Activated CD4-positive, alpha-beta memory T cell treated with anti-CD3 and anti-CD28 coated beads for 36 hours (primary cell): ENCODE data around the gene NFATC1. TPM values are rescaled to one million over a fixed set of nuclear protein-coding genes. Genes with fewer than 3 reads are reported as not detected.

Experiments
- CTCF ChIA-PET: fragments of 350-600 bp; sonication (Branson Sonifier 250); formaldehyde crosslinking; loops from one replicate; lab custom pipeline; 2021; ENCODE audit warnings: antibody characterized with exemption, inconsistent platforms; lab: Charles Lee
- POLR2A ChIA-PET: fragments of 350-600 bp; sonication (Branson Sonifier 250); formaldehyde crosslinking; loops from one replicate; lab custom pipeline; 2021; ENCODE audit warnings: antibody characterized with exemption; lab: Charles Lee
- DNase-seq: peaks from one replicate; pipeline ENCODE4 v3.0.0-alpha.2; 2020
- H3K27ac Mint-ChIP-seq: one replicate; pipeline ENCODE4 v1.8.0; 2021; ENCODE audit warnings: mixed read lengths
- H3K27me3 Mint-ChIP-seq: one replicate; pipeline ENCODE4 v1.8.0; 2021; ENCODE audit warnings: mixed read lengths
- H3K36me3 Mint-ChIP-seq: one replicate; pipeline ENCODE4 v1.8.0; 2021; ENCODE audit warnings: mixed read lengths
- H3K4me1 Mint-ChIP-seq: one replicate; pipeline ENCODE4 v1.8.0; 2021; ENCODE audit warnings: low read depth, mixed read lengths
- H3K4me3 Mint-ChIP-seq: one replicate; pipeline ENCODE4 v1.8.0; 2021; ENCODE audit warnings: mild to moderate bottlenecking, mixed read lengths
- H3K9me3 Mint-ChIP-seq: one replicate; pipeline ENCODE4 v1.8.0; 2021; ENCODE audit warnings: mixed read lengths
- intact Hi-C: fragments of 100-400 bp; cut with micrococcal nuclease; formaldehyde crosslinking; loops from one replicate; pipeline ENCODE4 v1.15.1; 2023
- total RNA-seq, 2 experiments: library from RNA; stranded (reverse); gene quantifications; one replicate each; pipeline ENCODE4 v1.2.3, GENCODE V29; 2021

The NFATC1 gene
- total RNA-seq, 2 experiments from 2014 or later = 83.7 to 85.4 TPM

DNA sequence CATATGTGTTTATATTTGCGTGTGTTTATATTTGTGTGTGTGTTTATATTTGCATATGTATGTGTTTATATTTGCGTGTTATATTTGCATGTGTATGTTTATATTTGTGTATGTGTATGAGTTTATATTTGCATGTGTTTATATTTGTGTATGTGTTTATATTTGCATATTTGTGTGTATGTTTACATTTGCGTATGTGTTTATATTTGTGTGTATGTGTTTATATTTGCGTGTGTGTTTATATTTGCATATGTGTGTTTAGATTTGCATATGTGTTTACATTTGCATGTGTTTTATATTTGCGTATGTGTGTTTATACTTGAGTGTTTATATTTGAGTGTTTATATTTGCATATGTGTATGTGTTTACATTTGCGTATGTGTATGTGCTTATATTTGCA is 168.2 kb downstream of the NFATC1 start:
- CTCF ChIA-PET = no interaction called here
- H3K36me3 Mint-ChIP-seq = no peaks in the 10 kb centered on the region
- POLR2A ChIA-PET = no interaction called here
- H3K4me3 Mint-ChIP-seq = no peak overlapping the region
- H3K27ac Mint-ChIP-seq = no peak overlapping the region
- no peaks in the 10 kb centered on the region for H3K4me1 Mint-ChIP-seq
- intact Hi-C loops = no loop called here
- DNase-seq = no peak
- no peaks in the 10 kb centered on the region for H3K27me3 Mint-ChIP-seq
- no peaks in the 10 kb centered on the region for H3K9me3 Mint-ChIP-seq

DNA sequence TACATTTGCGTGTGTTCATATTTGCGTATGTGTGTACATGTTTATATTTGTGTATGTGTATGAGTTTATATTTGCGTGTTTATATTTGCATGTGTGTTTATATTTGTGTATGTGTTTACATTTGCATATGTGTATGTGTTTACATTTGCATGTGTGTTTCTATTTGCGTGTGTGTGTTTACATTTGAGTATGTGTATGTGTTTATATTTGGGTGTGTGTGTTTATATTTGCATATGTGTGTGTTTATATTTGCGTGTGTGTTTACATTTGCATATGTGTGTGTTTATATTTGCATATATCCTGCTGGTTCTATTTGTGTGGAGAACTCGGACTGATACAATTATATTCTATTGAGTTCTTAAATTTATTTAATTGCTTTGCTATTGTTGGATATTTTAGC is 168.7 kb downstream of the NFATC1 start:
- DNase-seq = no peak
- ChIA-PET CTCF (no interaction called here), POLR2A (no interaction called here)
- intact Hi-C loops = no loop called here
- H3K9me3 Mint-ChIP-seq = no peaks in the 10 kb centered on the region
- H3K27ac Mint-ChIP-seq = no peak overlapping the region
- H3K27me3 Mint-ChIP-seq = no peaks in the 10 kb centered on the region
- no peak overlapping the region for H3K4me3 Mint-ChIP-seq
- H3K36me3 Mint-ChIP-seq = no peaks in the 10 kb centered on the region
- H3K4me1 Mint-ChIP-seq = no peaks in the 10 kb centered on the region

DNA sequence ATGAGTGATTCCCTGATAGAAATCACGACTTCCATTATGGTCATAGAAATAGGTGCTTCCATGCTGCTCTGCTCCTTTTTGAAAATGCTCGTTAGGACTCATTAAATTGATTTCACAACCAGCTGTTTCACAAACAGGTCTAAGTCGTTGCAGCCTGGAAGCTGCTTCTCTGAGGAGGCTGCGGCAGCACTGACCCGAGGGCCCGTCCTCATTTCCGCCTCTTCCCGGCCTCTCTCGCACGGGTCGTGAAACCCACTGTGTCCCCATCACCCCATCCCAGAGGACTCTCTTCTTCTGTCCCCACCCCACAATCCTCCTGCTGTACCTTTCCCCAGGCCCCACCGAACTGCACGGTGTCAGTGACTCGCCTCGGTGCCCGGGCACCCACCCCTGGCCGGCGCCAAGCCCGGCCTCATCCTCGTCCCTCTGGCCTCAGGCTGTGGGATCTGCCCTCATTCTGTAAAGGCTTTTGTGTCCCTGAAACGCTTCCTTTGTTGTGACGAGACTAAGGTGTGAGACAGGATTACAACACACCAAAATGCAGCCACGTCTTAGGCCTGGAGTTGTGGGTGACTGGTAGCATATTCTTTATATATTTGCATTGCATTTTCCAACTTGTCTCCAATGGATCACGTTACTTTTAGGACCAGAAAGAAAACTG is 171.2 kb downstream of the NFATC1 start:
- Mint-ChIP-seq H3K9me3 (peaks cover under 1% of the 10 kb centered on the region), H3K27ac (no peak overlapping the region), H3K36me3 (no peaks in the 10 kb centered on the region), H3K4me1 (peaks cover 6% of the 10 kb centered on the region), H3K4me3 (no peak overlapping the region), H3K27me3 (peaks cover 2% of the 10 kb centered on the region)
- no peak for DNase-seq
- intact Hi-C loops = no loop called here
- POLR2A ChIA-PET = no interaction called here
- CTCF ChIA-PET = no interaction called here

DNA sequence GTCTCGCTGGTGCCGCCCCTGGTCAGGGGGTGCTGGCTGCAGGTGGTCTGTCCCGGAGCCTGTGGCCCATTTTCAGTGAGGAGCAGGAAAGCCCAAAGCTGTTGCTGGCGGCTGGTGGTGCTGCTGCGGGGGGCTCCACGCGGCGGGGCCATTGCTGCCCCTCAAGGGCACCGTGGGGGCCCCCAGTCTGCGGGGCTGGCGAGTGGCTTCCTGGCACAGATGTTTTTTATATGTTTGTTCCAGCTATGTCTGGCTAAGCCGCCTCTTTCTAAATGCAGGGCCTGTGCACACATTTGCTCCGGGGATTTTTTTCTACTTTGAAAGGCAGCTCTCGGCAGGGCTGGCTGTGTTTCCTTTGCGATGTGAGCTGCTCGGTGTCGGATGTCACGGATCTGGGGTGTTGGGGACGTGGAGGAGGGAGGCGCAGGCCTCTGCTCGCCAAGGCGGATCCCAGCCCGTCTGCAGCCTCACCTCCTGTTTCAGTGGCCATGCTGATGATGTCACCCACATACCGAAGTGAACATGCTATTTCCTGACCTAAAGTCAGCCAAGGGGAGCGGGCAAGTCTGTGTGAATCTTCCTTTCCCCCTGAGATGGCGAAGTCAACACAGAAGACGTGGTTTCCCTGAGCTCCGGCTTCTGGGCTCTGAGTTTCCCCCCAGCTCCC is 171.9 kb downstream of the NFATC1 start:
- POLR2A ChIA-PET = no interaction called here
- H3K4me1 Mint-ChIP-seq = peaks cover 6% of the 10 kb centered on the region
- CTCF ChIA-PET = no interaction called here
- peaks cover 7% of the 10 kb centered on the region for H3K9me3 Mint-ChIP-seq
- intact Hi-C loops = no loop called here
- no peak overlapping the region for H3K4me3 Mint-ChIP-seq
- H3K27ac Mint-ChIP-seq = no peak overlapping the region
- no peak for DNase-seq
- H3K27me3 Mint-ChIP-seq = peaks cover 2% of the 10 kb centered on the region
- peaks cover 3% of the 10 kb centered on the region for H3K36me3 Mint-ChIP-seq

DNA sequence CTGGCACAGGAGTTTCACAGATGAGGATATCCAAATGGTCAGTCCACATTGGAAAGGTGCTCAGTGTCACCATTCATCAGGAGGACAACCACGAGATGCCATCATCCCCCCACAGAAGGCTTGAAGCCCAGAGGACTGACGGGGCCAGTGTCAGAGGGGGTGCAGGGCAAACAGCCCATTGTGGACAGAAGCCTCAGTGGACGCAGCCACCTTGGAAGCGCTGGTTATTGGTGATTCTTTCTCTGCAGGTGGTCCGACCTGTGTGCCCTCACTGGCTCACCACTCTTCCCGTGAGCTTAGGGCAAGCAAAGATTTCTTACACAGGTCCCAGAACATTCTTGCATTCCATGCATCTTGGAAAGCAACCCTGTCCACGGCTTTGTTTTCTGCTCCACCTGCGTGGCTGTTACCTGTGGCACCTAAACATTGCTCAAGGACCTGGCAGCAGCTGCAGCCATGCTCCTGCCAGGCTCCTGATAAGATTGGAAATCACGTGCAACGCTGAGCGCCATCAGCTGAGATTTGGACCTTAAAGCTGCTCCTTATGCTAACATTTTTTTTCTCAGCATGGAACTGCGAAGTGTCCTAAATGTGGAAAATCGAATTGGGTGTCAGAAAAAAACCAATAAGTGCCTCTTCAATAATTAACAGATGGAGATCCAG is 172.9 kb downstream of the NFATC1 start:
- intact Hi-C loops = no loop called here
- Mint-ChIP-seq H3K4me1 (peaks cover 6% of the 10 kb centered on the region), H3K4me3 (no peak overlapping the region), H3K9me3 (peaks cover 18% of the 10 kb centered on the region), H3K27me3 (peaks cover 2% of the 10 kb centered on the region), H3K36me3 (peaks cover 3% of the 10 kb centered on the region), H3K27ac (no peak overlapping the region)
- no peak for DNase-seq
- ChIA-PET POLR2A (interaction anchor here (0.8 kb wide), 1 partner anchor 131 kb away, joined by 3 read pairs; no protein-coding TSS in a partner anchor), CTCF (no interaction called here)

DNA sequence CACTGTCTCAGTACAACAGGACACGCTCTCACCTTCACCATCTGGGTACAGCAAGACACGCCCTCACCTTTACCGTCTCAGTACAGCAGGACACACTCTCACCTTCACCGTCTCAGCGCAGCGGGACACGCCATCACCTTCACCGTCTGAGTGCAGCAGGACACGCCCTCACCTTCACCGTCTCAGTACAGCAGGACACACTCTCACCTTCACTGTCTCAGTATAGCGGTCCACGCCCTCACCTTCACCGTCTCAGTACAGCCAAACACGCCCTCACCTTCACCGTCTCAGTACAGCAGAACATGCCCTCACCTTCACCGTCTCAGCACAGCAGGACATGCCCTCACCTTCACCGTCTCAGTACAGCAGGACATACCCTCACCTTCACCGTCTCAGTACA is 174.0 kb downstream of the NFATC1 start:
- H3K9me3 Mint-ChIP-seq = peaks cover 19% of the 10 kb centered on the region
- ChIA-PET CTCF (no interaction called here), POLR2A (interaction anchor here (0.8 kb wide), 1 partner anchor 132 kb away, joined by 3 read pairs; no protein-coding TSS in a partner anchor)
- intact Hi-C loops = no loop called here
- peaks cover 3% of the 10 kb centered on the region for H3K36me3 Mint-ChIP-seq
- H3K4me1 Mint-ChIP-seq = peaks cover 6% of the 10 kb centered on the region
- peaks cover 2% of the 10 kb centered on the region for H3K27me3 Mint-ChIP-seq
- H3K27ac Mint-ChIP-seq = no peak overlapping the region
- H3K4me3 Mint-ChIP-seq = no peak overlapping the region
- no peak for DNase-seq

DNA sequence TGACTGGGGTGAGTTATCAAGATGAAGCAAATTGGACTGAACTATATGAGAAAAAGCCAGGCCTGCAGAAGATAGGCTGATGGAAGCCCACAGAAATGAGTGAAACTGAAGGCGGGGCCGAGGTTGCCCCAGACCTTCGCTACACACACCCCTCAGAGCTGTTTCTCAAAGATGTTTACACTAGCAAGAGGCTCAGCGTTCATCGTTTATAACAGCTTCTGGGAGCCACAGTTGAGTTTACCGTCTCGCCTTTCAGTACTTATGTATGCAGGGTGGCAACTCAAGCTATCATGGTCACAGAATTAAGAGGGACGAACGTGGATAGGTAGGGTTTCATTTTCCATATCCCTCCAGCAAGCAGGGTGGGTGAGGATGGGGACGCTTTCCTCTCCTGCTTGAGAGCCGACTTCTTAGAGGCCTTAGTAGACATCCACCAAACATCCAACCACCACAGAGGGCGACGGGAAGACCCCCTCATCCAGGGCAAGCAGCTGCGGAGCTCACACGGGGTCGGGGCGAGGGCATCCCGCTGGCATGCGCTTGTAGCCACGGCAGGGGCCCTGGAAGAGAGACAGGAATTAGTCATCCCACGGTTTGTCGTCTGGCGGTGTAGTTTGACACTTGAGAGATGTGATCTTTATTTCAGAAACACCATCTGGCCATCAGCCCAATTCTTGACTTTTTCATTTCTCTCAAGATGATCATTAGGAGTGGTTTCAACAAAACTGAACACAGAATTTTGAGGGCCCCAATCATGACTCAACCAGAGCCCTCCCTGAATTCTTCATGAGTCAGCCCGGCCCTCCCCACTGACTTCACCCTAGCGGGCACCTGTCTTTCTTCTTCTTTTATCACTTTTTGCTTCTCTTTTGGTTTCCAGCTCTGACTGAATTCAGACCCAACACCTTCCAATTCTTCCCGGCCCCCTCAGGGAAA is 174.8 kb downstream of the NFATC1 start:
- DNase-seq = peak; percentile 19
- intact Hi-C loops = no loop called here
- Mint-ChIP-seq H3K27me3 (peaks cover 2% of the 10 kb centered on the region), H3K4me1 (peaks cover 6% of the 10 kb centered on the region), H3K4me3 (no peak overlapping the region), H3K27ac (no peak overlapping the region), H3K9me3 (peaks cover 19% of the 10 kb centered on the region), H3K36me3 (peaks cover 3% of the 10 kb centered on the region)
- ChIA-PET CTCF (no interaction called here), POLR2A (no interaction called here)

DNA sequence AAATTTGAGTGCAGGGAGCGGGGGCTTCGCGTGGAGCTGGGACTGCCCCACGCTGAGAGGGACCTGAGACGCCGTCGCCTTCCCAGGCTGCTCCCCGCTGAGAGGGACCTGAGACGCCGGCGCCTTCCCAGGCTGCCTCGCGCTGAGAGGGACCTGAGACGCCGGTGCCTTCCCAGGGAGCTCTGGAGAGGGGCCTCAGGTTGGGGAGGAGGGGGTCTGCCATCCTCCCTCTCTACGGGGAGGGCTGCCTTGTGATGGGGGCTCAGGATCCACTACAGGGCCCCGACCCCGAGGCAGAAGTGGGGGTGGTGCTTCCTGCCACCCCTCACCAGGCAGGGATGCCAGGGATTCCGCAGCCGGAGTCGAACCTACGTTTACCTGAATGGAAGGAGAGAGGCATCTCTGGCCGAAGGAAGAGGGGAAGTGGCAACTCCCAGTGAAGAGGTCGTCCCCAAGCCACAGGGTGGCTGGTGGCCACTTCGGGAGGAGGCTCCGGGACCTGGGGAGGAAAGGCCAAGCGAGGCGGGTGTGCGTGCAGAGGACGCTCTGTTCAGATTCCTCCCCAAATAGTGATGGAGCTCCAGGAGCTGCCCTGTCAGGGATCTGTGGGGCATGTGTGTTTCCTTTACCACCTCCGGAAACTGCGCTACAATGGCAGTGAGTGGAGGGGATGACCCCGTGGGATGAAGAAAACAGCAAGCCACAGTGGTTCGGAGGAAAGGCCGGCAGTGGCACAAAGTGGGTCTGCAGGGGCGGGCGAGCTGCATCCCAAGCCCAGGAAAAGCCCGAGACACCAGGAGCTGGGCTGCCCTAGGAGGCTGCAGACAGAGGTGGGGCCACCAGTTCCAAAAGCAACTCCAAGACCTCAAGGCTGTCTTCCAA is 175.7 kb downstream of the NFATC1 start:
- no peak overlapping the region for H3K27ac Mint-ChIP-seq
- peaks cover 19% of the 10 kb centered on the region for H3K9me3 Mint-ChIP-seq
- POLR2A ChIA-PET = no interaction called here
- DNase-seq = no peak
- CTCF ChIA-PET = no interaction called here
- no peak overlapping the region for H3K4me3 Mint-ChIP-seq
- H3K27me3 Mint-ChIP-seq = peaks cover 2% of the 10 kb centered on the region
- H3K36me3 Mint-ChIP-seq = peaks cover 3% of the 10 kb centered on the region
- H3K4me1 Mint-ChIP-seq = peaks cover 6% of the 10 kb centered on the region
- intact Hi-C loops = no loop called here

DNA sequence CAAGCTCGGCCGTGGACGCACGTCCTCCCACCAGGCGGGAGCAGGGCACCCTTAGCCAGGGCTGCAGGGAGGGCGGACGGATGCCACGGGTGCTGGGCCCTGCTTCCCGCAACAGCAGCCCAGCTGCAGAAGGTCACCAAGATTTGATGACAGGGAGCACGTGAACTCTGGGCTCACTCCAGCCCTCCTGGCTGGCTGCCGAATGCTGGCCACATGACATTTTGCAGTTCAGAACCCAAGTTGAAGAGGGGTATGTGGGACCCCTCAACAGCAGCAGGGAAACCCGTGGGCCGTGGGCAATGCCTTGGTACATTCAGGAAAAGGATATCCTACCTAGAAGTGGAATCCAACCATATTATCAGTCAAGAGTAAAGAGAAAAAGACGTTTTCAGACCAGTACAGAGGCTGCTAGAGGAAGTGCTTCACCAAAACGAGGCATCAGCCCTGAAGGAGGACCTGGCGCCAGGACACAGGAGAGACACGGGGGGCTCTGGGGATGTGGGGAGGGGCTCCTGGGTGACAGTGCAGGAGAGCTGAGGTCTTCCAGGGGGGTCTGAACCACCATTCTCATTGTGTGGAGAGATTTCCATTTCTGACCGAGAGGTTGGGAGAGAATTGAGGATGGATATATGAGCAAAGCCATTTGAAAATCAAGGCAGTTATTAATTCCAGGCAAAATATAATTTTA is 176.5 kb downstream of the NFATC1 start:
- Mint-ChIP-seq H3K27ac (no peak overlapping the region), H3K36me3 (peaks cover 3% of the 10 kb centered on the region), H3K4me1 (peaks cover 6% of the 10 kb centered on the region), H3K4me3 (no peak overlapping the region), H3K9me3 (peaks cover 19% of the 10 kb centered on the region), H3K27me3 (peaks cover 2% of the 10 kb centered on the region)
- intact Hi-C loops = no loop called here
- DNase-seq = no peak
- ChIA-PET POLR2A (no interaction called here), CTCF (no interaction called here)

DNA sequence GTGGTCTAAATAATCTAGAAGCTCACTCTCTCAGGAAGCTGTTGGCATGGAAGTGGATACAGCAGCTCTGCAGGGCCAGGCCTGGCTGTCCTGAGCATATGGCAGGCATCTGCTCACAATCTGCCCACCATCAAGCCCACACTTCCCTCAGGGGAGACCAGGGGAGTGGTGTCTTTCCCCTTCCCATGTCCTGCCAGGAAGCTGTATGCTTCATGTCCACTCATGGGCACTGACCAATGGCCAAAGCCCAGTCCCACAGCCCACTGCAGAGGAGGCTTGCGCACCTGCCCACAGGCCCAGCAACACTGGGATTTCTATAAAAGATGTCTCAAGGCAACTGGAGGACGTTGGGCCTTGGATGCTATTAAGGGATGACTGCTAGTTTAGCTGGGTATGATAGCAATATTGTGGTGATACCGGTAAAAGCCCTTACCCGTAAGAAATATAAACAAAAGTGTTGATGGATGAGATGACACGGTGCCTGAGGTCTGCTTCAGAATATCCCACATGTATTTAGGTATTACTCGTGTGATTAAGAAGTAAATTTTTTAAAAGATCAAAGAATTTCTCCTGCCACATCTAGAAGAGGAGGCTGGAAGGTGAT is 177.2 kb downstream of the NFATC1 start:
- H3K4me3 Mint-ChIP-seq = no peak overlapping the region
- intact Hi-C loops = no loop called here
- DNase-seq = no peak
- ChIA-PET CTCF (no interaction called here), POLR2A (no interaction called here)
- H3K27ac Mint-ChIP-seq = no peak overlapping the region
- H3K9me3 Mint-ChIP-seq = peaks cover 19% of the 10 kb centered on the region
- H3K36me3 Mint-ChIP-seq = peaks cover 3% of the 10 kb centered on the region
- peaks cover 6% of the 10 kb centered on the region for H3K4me1 Mint-ChIP-seq
- H3K27me3 Mint-ChIP-seq = peaks cover 2% of the 10 kb centered on the region
